MM.1S (cell line): ENCODE measurements around the gene SYNGR2.

Experiments
- CTCF ChIP-seq: fragments of 300-600 bp; sonication (generic); IDR thresholded peaks from 2 replicates; pipeline ENCODE4 v1.5.1; 2016; ENCODE audit warnings: antibody characterized with exemption, low read length, mixed read lengths
- EZH2 ChIP-seq: fragments of 300-600 bp; sonication (generic); optimal IDR thresholded peaks from 2 replicates; pipeline ENCODE3; 2017; ENCODE audit warnings: low read depth, mild to moderate bottlenecking, antibody characterized with exemption, low read length, mixed read lengths
- EZH2phosphoT487 ChIP-seq: fragments of 300-600 bp; sonication (generic); IDR thresholded peaks from 2 replicates; pipeline ENCODE4 v1.6.1; 2018; ENCODE audit warnings: antibody characterized with exemption, low read length

GRCh38 chr17:78175643-78175981, 7.2 kb downstream of the SYNGR2 start:
- TF ChIP-seq CTCF = no peak
- TF ChIP-seq EZH2phosphoT487 = no peak
- TF ChIP-seq EZH2 = no peak
